Natural killer cell (primary cell): ENCODE measurements around the gene PPP5C. TPM values are rescaled to one million over a fixed set of nuclear protein-coding genes. Genes with fewer than 3 reads are reported as not detected.

ENCODE experiments used
- ATAC-seq, 3 donors: fragments of 150-1000 bp in 2 of 3; fragments of 200-7000 bp in 1 of 3; cut with Tn5 transposase; 1 replicate in 1 of 3; 2 replicates in 2 of 3; pipeline ENCODE4 v1.10.0; 2021; ENCODE audit warnings: mild to moderate bottlenecking in 2 of 3, moderate library complexity in 2 of 3
- DNase-seq, 2 donors: peaks; one replicate each; pipeline versions ENCODE4 v3.0.0 to v3.0.0-alpha.2; 2013 to 2021; ENCODE audit warnings: mixed read lengths in 1 of 2
- H3K27ac ChIP-seq: one replicate; pipeline ENCODE4 v1.5.1; 2013; ENCODE audit warnings: mild to moderate bottlenecking, low read length
- H3K27me3 ChIP-seq: one replicate; pipeline ENCODE4 v1.6.1; 2013; ENCODE audit warnings: low read length; ENCODE audit not compliant: control insufficient read depth, insufficient read depth
- H3K36me3 ChIP-seq: one replicate; pipeline ENCODE4 v1.6.1; 2013; ENCODE audit warnings: low read length; ENCODE audit not compliant: control insufficient read depth, insufficient read depth
- H3K4me1 ChIP-seq: one replicate; pipeline ENCODE4 v1.6.1; 2013; ENCODE audit warnings: low read length; ENCODE audit not compliant: control insufficient read depth, insufficient read depth
- H3K4me3 ChIP-seq: one replicate; pipeline ENCODE4 v1.5.1; 2013; ENCODE audit warnings: low read length
- H3K9me3 ChIP-seq: one replicate; pipeline ENCODE4 v1.6.1; 2013; ENCODE audit warnings: low read length; ENCODE audit not compliant: control insufficient read depth, insufficient read depth
- H3K27ac Mint-ChIP-seq, 2 donors: one replicate each; pipeline ENCODE4 v1.8.0; 2022; ENCODE audit warnings: mild to moderate bottlenecking in 2 of 2, mixed read lengths in 2 of 2, moderate library complexity in 1 of 2
- H3K27me3 Mint-ChIP-seq, 2 donors: one replicate each; pipeline ENCODE4 v1.8.0; 2022; ENCODE audit warnings: low read depth in 2 of 2, mixed read lengths in 2 of 2
- H3K36me3 Mint-ChIP-seq: one replicate; pipeline ENCODE4 v1.8.0; 2022; ENCODE audit warnings: mixed read lengths
- H3K4me1 Mint-ChIP-seq, 2 donors: one replicate each; pipeline ENCODE4 v1.8.0; 2022; ENCODE audit warnings: mixed read lengths in 2 of 2
- H3K4me3 Mint-ChIP-seq: one replicate; pipeline ENCODE4 v1.8.0; 2022; ENCODE audit warnings: mild to moderate bottlenecking, moderate library complexity, mixed read lengths
- H3K9me3 Mint-ChIP-seq, 2 donors: one replicate each; pipeline ENCODE4 v1.8.0; 2022; ENCODE audit warnings: mixed read lengths in 2 of 2
- CTCF ChIP-seq: fragments of 200-600 bp; IDR thresholded peaks from one replicate; pipeline ENCODE4 v1.8.0; 2022; ENCODE audit warnings: antibody characterized with exemption
- WGBS: methylation state at CpG from one replicate; pipeline ENCODE4 v1.1.7; 2013; ENCODE audit warnings: missing lambda C conversion rate; ENCODE audit not compliant: insufficient coverage; 5-methylcytosine and 5-hydroxymethylcytosine counted together
- intact Hi-C: fragments of 100-400 bp; cut with micrococcal nuclease; formaldehyde crosslinking; loops from one replicate; pipeline ENCODE4 v1.14.2; 2022
- total RNA-seq, 4 donors: library from RNA; stranded (reverse); fragments of 120-200 nt in 1 of 4; gene quantifications; one replicate each; pipeline versions ENCODE4 v1.2.3 to v1.2.4, GENCODE V29; 2013 to 2022

The PPP5C gene
- total RNA-seq, 3 donors from 2014 or later (not counting 1 experiment from before 2014, with no cell fraction given) = 95.4 to 106 (median 98.4) TPM

GRCh38 chr19:46303691-46304397 lies 43.0 kb upstream of the PPP5C start:
- peaks cover 0 to 2% of the 10 kb centered on the region in 2 donors for H3K4me1 Mint-ChIP-seq
- H3K4me3 Mint-ChIP-seq = no peak overlapping the region
- H3K9me3 Mint-ChIP-seq = peaks cover 2 to 5% of the 10 kb centered on the region in 2 donors
- no peak overlapping the region for H3K27ac ChIP-seq
- H3K27ac Mint-ChIP-seq = no peak overlapping the region
- 89% methylated on average over 56 of the region's 56 CpGs for WGBS
- no peak overlapping the region for H3K4me3 ChIP-seq
- TF ChIP-seq CTCF = no peak
- no peaks in the 10 kb centered on the region for H3K36me3 ChIP-seq
- H3K4me1 ChIP-seq = no peaks in the 10 kb centered on the region
- H3K36me3 Mint-ChIP-seq = no peaks in the 10 kb centered on the region
- intact Hi-C loops = no loop called here
- ATAC-seq (no peak), DNase-seq (no peak)
- H3K9me3 ChIP-seq = peaks cover 5% of the 10 kb centered on the region
- no peaks in the 10 kb centered on the region for H3K27me3 ChIP-seq
- H3K27me3 Mint-ChIP-seq = peaks cover 0 to 3% of the 10 kb centered on the region in 2 donors

- Mint-ChIP-seq H3K36me3 (no peaks in the 10 kb centered on the region), H3K4me1 (no peaks in the 10 kb centered on the region), H3K27me3 (peaks cover 0 to 3% of the 10 kb centered on the region in 2 donors), H3K9me3 (peaks cover 2 to 5% of the 10 kb centered on the region in 2 donors), H3K27ac (no peak overlapping the region), H3K4me3 (no peak overlapping the region)
- Histone ChIP-seq H3K27ac (no peak overlapping the region), H3K9me3 (peaks cover 5% of the 10 kb centered on the region), H3K4me3 (no peak overlapping the region), H3K4me1 (no peaks in the 10 kb centered on the region), H3K36me3 (no peaks in the 10 kb centered on the region), H3K27me3 (no peaks in the 10 kb centered on the region)
- WGBS = 95% methylated on average over 2 of the region's 3 CpGs
- DNase-seq = no peak
- intact Hi-C loops = no loop called here
- TF ChIP-seq CTCF = no peak
- no peak for ATAC-seq
Measured at GRCh38 chr19:46306501-46306900, 40.4 kb upstream of the PPP5C start.

GRCh38 chr19:46308510-46308909 lies 38.4 kb upstream of the PPP5C start:
- no peaks in the 10 kb centered on the region for H3K36me3 Mint-ChIP-seq
- H3K4me1 Mint-ChIP-seq = no peaks in the 10 kb centered on the region
- peaks cover 2 to 5% of the 10 kb centered on the region in 2 donors for H3K9me3 Mint-ChIP-seq
- H3K4me3 ChIP-seq = no peak overlapping the region
- no peak overlapping the region for H3K27ac Mint-ChIP-seq
- peaks cover 5% of the 10 kb centered on the region for H3K9me3 ChIP-seq
- intact Hi-C loops = no loop called here
- TF ChIP-seq CTCF = no peak
- no peaks in the 10 kb centered on the region for H3K27me3 ChIP-seq
- 94% methylated on average over 15 of the region's 15 CpGs for WGBS
- ATAC-seq = peak in 1 of 3 donors; percentile 3
- no peaks in the 10 kb centered on the region for H3K36me3 ChIP-seq
- H3K4me3 Mint-ChIP-seq = no peak overlapping the region
- H3K27me3 Mint-ChIP-seq = peaks cover 0 to 3% of the 10 kb centered on the region in 2 donors
- no peak for DNase-seq
- no peak overlapping the region for H3K27ac ChIP-seq
- no peaks in the 10 kb centered on the region for H3K4me1 ChIP-seq

- Mint-ChIP-seq H3K4me1 (no peaks in the 10 kb centered on the region), H3K27me3 (peaks cover 0 to 3% of the 10 kb centered on the region in 2 donors), H3K36me3 (no peaks in the 10 kb centered on the region), H3K27ac (no peak overlapping the region), H3K4me3 (no peak overlapping the region), H3K9me3 (peaks cover 2 to 5% of the 10 kb centered on the region in 2 donors)
- Histone ChIP-seq H3K27ac (no peak overlapping the region), H3K27me3 (no peaks in the 10 kb centered on the region), H3K4me3 (no peak overlapping the region), H3K9me3 (peaks cover 5% of the 10 kb centered on the region), H3K4me1 (no peaks in the 10 kb centered on the region), H3K36me3 (no peaks in the 10 kb centered on the region)
- WGBS = 88% methylated on average over 10 of the region's 10 CpGs
- no peak for TF ChIP-seq CTCF
- ATAC-seq = peak in 1 of 3 donors; percentile 5
- intact Hi-C loops = no loop called here
- DNase-seq = no peak
Measured at GRCh38 chr19:46309056-46309455, 37.8 kb upstream of the PPP5C start.
